ENCODE data around the gene CCDC192.

Gene CCDC192

DNA sequence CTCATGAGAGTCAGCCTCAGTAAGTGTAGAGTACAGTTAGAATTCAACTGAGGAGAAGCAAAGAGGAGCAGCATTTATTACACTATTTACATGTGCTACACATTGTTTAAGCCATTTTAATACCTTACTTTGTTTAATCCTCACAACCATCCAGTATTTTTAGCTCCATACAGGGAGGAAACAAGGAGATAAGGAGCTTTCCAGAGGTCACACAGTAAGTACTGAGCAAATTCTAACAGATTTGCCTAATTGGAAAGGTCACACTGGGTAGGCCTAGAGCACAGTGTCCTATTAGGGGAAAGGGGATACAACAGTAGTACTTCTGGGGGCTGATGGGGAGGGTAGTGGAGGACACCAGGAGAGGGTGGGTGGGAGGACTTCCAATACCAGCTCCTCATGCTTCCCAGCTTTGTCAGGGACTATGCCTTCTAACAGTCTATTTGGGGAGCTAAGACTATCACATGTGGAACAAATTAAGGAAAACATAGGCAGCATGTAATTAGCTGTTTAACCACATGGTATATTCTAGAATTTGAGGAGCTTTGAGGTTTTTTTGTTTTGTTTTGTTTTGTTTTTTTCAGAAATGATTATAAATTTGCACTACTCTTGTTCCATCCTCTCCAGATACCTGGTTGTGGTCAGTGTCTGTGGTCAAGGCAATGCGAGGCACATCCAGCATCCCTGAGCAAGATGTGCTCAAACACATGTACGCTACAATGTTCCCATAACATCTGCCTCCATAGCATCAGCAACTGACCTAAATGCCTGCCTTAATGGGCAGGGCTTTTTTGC, 284.4 kb downstream of the CCDC192 start:
- TF ChIP-seq, protein P1, sequence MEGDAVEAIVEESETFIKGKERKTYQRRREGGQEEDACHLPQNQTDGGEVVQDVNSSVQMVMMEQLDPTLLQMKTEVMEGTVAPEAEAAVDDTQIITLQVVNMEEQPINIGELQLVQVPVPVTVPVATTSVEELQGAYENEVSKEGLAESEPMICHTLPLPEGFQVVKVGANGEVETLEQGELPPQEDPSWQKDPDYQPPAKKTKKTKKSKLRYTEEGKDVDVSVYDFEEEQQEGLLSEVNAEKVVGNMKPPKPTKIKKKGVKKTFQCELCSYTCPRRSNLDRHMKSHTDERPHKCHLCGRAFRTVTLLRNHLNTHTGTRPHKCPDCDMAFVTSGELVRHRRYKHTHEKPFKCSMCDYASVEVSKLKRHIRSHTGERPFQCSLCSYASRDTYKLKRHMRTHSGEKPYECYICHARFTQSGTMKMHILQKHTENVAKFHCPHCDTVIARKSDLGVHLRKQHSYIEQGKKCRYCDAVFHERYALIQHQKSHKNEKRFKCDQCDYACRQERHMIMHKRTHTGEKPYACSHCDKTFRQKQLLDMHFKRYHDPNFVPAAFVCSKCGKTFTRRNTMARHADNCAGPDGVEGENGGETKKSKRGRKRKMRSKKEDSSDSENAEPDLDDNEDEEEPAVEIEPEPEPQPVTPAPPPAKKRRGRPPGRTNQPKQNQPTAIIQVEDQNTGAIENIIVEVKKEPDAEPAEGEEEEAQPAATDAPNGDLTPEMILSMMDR (conservative IDR thresholded peaks at IDR 0.05; ENCODE audit: low read length) = no peak
- peak; percentile 43 for DNase-seq (ENCODE audit: low read depth)

DNA sequence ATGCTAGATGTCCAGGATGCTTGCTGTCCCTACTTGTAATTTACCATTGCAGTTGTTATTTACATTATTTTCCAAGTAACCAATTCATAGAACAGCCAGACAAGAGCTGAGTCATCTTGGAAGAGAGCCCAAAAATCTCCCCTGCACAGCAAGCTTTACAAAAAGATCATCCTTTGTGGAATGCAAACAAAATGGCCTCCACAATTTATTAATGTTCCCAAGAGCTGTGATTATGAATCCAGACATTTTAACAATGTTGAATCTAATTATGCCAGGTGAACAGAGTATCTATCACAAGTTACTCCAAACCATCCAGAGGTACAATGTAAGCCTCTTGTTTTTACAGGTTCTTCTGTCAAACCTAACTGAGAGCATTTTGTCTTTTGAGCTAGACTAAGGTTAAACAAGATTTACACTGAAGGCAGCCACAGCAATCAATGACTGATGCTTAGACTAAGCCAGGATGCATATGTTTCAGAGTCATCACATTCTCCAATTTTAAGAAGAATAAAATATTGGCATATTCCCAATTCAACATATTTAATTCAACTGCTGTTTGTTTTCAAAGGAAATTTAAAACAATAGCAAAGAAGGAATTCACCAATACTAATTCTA, 285.1 kb downstream of the CCDC192 start:
- TF ChIP-seq, protein P1 (conservative IDR thresholded peaks at IDR 0.05; ENCODE audit: low read length) = no peak
- peak; percentile 81 for DNase-seq (ENCODE audit: low read depth)
- H3K4me3 ChIP-seq (ENCODE audit: low read length) = no peak overlapping the region

More for the DNA sequence above, 284.4 kb downstream of the CCDC192 start:
- H3K4me3 ChIP-seq (ENCODE audit: low read length) = no peak overlapping the region

All from AG10803 (cell line).